Mesenchymal stem cell (in vitro differentiated cells and primary cell): Measurements from ENCODE around the gene CHST11.

ENCODE experiments used
- DNase-seq: peaks from one replicate; pipeline ENCODE4 v3.0.0-alpha.2; 2013
- H2AFZ ChIP-seq: one replicate; pipeline ENCODE4 v1.6.1; 2013; ENCODE audit warnings: low read depth, mild to moderate bottlenecking, control low read depth, inconsistent platforms, low read length, moderate library complexity
- H2AK5ac ChIP-seq: 2 replicates; pipeline ENCODE4 v1.6.1; 2013; ENCODE audit warnings: low read length, moderate library complexity, mild to moderate bottlenecking, inconsistent platforms; ENCODE audit not compliant: severe bottlenecking
- H2BK120ac ChIP-seq: one replicate; pipeline ENCODE4 v1.6.1; 2013; ENCODE audit warnings: low read depth, mild to moderate bottlenecking, inconsistent platforms, low read length, moderate library complexity
- H2BK12ac ChIP-seq, 2 experiments: one replicate each; pipeline ENCODE4 v1.6.1; 2013; ENCODE audit warnings: inconsistent platforms in 2 of 2, low read length in 2 of 2, mild to moderate bottlenecking in 2 of 2, moderate library complexity in 2 of 2, control low read depth in 1 of 2
- H2BK15ac ChIP-seq: one replicate; pipeline ENCODE4 v1.6.1; 2013; ENCODE audit warnings: mild to moderate bottlenecking, low read depth, inconsistent platforms; ENCODE audit not compliant: poor library complexity, severe bottlenecking
- H2BK5ac ChIP-seq: 2 replicates; pipeline ENCODE4 v1.6.1; 2013; ENCODE audit warnings: low read depth, mild to moderate bottlenecking, low read length, control low read depth, inconsistent platforms; ENCODE audit not compliant: poor library complexity, severe bottlenecking
- H3K14ac ChIP-seq, 2 experiments: one replicate each; pipeline ENCODE4 v1.6.1; 2013; ENCODE audit warnings: inconsistent platforms in 2 of 2, low read length in 2 of 2, control low read depth in 1 of 2, mild to moderate bottlenecking in 1 of 2, moderate library complexity in 1 of 2
- H3K18ac ChIP-seq, 2 experiments: one replicate each; pipeline ENCODE4 v1.6.1; 2013; ENCODE audit warnings: inconsistent platforms in 2 of 2, low read length in 2 of 2, control low read depth in 1 of 2, low read depth in 1 of 2, mild to moderate bottlenecking in 1 of 2
- H3K23ac ChIP-seq, 2 experiments: one replicate each; pipeline ENCODE4 v1.6.1; 2013; ENCODE audit warnings: inconsistent platforms in 2 of 2, low read length in 2 of 2, mild to moderate bottlenecking in 2 of 2, moderate library complexity in 2 of 2, control low read depth in 1 of 2
- H3K27ac ChIP-seq: 2 replicates; pipeline ENCODE4 v1.5.1; 2013; ENCODE audit warnings: mild to moderate bottlenecking, moderate library complexity, low read length, control low read depth, inconsistent platforms; ENCODE audit not compliant: poor library complexity, severe bottlenecking
- H3K27me3 ChIP-seq, 2 experiments: 2 replicates each; pipeline versions ENCODE4 v1.6.1 to v1.7.0; 2013; ENCODE audit warnings: low read length in 2 of 2, mild to moderate bottlenecking in 2 of 2, moderate library complexity in 2 of 2, control low read depth in 1 of 2, inconsistent platforms in 1 of 2; ENCODE audit not compliant: control insufficient read depth in 1 of 2, insufficient read depth in 1 of 2
- H3K36me3 ChIP-seq, 2 experiments: 2 replicates each; pipeline versions ENCODE4 v1.6.1 to v1.7.0; 2013; ENCODE audit warnings: low read length in 2 of 2, control low read depth in 1 of 2, inconsistent platforms in 1 of 2, low read depth in 1 of 2, mild to moderate bottlenecking in 1 of 2; ENCODE audit not compliant: insufficient read depth in 2 of 2, control insufficient read depth in 1 of 2
- H3K4ac ChIP-seq, 2 experiments: one replicate each; pipeline ENCODE4 v1.6.1; 2013; ENCODE audit warnings: inconsistent platforms in 2 of 2, low read length in 2 of 2, mild to moderate bottlenecking in 2 of 2, moderate library complexity in 2 of 2, control low read depth in 1 of 2, low read depth in 1 of 2
- H3K4me1 ChIP-seq: 2 replicates; pipeline ENCODE4 v1.6.1; 2013; ENCODE audit warnings: low read depth, low read length, control low read depth; ENCODE audit not compliant: control insufficient read depth, insufficient read depth
- H3K4me2 ChIP-seq: 2 replicates; pipeline ENCODE4 v1.6.1; 2013; ENCODE audit warnings: low read length, mild to moderate bottlenecking, inconsistent platforms; ENCODE audit not compliant: poor library complexity, severe bottlenecking
- H3K4me3 ChIP-seq, 2 experiments: 2 replicates each; pipeline versions ENCODE4 v1.5.1 to v1.7.0; 2013; ENCODE audit warnings: low read length in 2 of 2, mild to moderate bottlenecking in 2 of 2, control low read depth in 1 of 2, low read depth in 1 of 2; ENCODE audit not compliant: insufficient read depth in 1 of 2
- H3K79me1 ChIP-seq: replicated peaks from 2 replicates; pipeline ENCODE4 v1.6.1; 2013; ENCODE audit warnings: mild to moderate bottlenecking, control low read depth, low read length, inconsistent platforms; ENCODE audit not compliant: poor library complexity, severe bottlenecking
- H3K9ac ChIP-seq: 2 replicates; pipeline ENCODE4 v1.7.0; 2013; ENCODE audit warnings: mild to moderate bottlenecking, low read length, moderate library complexity
- H3K9me3 ChIP-seq: 2 replicates; pipeline ENCODE4 v1.7.0; 2013; ENCODE audit warnings: mild to moderate bottlenecking, low read length; ENCODE audit not compliant: control insufficient read depth
- H4K8ac ChIP-seq: one replicate; pipeline ENCODE4 v1.6.1; 2013; ENCODE audit warnings: inconsistent platforms, mild to moderate bottlenecking, low read length, moderate library complexity
- H4K91ac ChIP-seq: one replicate; pipeline ENCODE4 v1.6.1; 2013; ENCODE audit warnings: mild to moderate bottlenecking, low read length, inconsistent platforms
- WGBS: methylation state at CpG from one replicate; pipeline ENCODE4 v1.1.7; 2013; ENCODE audit warnings: mixed read lengths; 5-methylcytosine and 5-hydroxymethylcytosine counted together

Gene CHST11

GRCh38 chr12:104602406-104602805 lies 145.7 kb downstream of the CHST11 start:
- Histone ChIP-seq H3K23ac (no peak overlapping the region), H3K4me1 (peaks cover 11% of the 10 kb centered on the region), H3K9me3 (no peaks in the 10 kb centered on the region), H3K4ac (peak overlapping the region in 1 of 2 experiments; percentile 87), H3K36me3 (no peaks in the 10 kb centered on the region), H2BK5ac (no peak overlapping the region), H3K27ac (no peak overlapping the region), H4K8ac (peak overlapping the region; percentile 32), H3K9ac (no peak overlapping the region), H3K14ac (no peak overlapping the region), H2BK15ac (peak overlapping the region; percentile 34), H2BK120ac (peak overlapping the region; percentile 15), H2AFZ (no peak overlapping the region), H3K79me1 (no peaks in the 10 kb centered on the region), H3K4me2 (no peak overlapping the region), H3K18ac (peak overlapping the region; percentile 66 to 95), H4K91ac (peak overlapping the region; percentile 47), H3K4me3 (no peak overlapping the region), H2BK12ac (peak overlapping the region; percentile 92 to 97), H2AK5ac (no peak overlapping the region), H3K27me3 (peaks cover 0 to 8% of the 10 kb centered on the region in 2 experiments)
- no peak for DNase-seq
- 97% methylated on average over 6 of the region's 6 CpGs for WGBS

GRCh38 chr12:104602896-104603295 lies 146.1 kb downstream of the CHST11 start:
- H3K27ac ChIP-seq, result no peak overlapping the region
- H3K23ac ChIP-seq, result no peak overlapping the region
- H2AK5ac ChIP-seq, result no peak overlapping the region
- H2BK15ac ChIP-seq, result no peak overlapping the region
- peak overlapping the region; percentile 68 for H2BK120ac ChIP-seq
- no peak overlapping the region for H2BK5ac ChIP-seq
- no peaks in the 10 kb centered on the region for H3K36me3 ChIP-seq
- no peak overlapping the region for H3K9ac ChIP-seq
- H3K14ac ChIP-seq, result no peak overlapping the region
- H2BK12ac ChIP-seq, result peak overlapping the region in 1 of 2 experiments; percentile 29
- peak overlapping the region; percentile 18 to 91 for H3K4ac ChIP-seq
- H4K8ac ChIP-seq, result no peak overlapping the region
- peaks cover 0 to 8% of the 10 kb centered on the region in 2 experiments for H3K27me3 ChIP-seq
- H3K79me1 ChIP-seq, result no peaks in the 10 kb centered on the region
- peaks cover 11% of the 10 kb centered on the region for H3K4me1 ChIP-seq
- DNase-seq, result no peak
- H4K91ac ChIP-seq, result peak overlapping the region; percentile 31
- H3K4me3 ChIP-seq, result no peak overlapping the region
- no peaks in the 10 kb centered on the region for H3K9me3 ChIP-seq
- 82% methylated on average over 2 of the region's 2 CpGs for WGBS
- peak overlapping the region; percentile 28 to 95 for H3K18ac ChIP-seq
- H2AFZ ChIP-seq, result no peak overlapping the region
- H3K4me2 ChIP-seq, result no peak overlapping the region

GRCh38 chr12:104603545-104603973 lies 146.8 kb downstream of the CHST11 start:
- H2AK5ac ChIP-seq, result no peak overlapping the region
- no peaks in the 10 kb centered on the region for H3K36me3 ChIP-seq
- H2AFZ ChIP-seq, result no peak overlapping the region
- H2BK120ac ChIP-seq, result peak overlapping the region; percentile 73
- peak overlapping the region; percentile 84 to 92 for H3K4ac ChIP-seq
- peak overlapping the region in 1 of 2 experiments; percentile 66 for H3K4me3 ChIP-seq
- H3K9ac ChIP-seq, result peak overlapping the region; percentile 62
- H3K4me1 ChIP-seq, result peaks cover 11% of the 10 kb centered on the region
- no peaks in the 10 kb centered on the region for H3K9me3 ChIP-seq
- H2BK12ac ChIP-seq, result peak overlapping the region; percentile 69 to 93
- peak overlapping the region; percentile 43 for H3K27ac ChIP-seq
- no peak overlapping the region for H2BK15ac ChIP-seq
- no peaks in the 10 kb centered on the region for H3K79me1 ChIP-seq
- peaks cover 0 to 8% of the 10 kb centered on the region in 2 experiments for H3K27me3 ChIP-seq
- H2BK5ac ChIP-seq, result no peak overlapping the region
- H4K8ac ChIP-seq, result peak overlapping the region; percentile 83
- no peak overlapping the region for H3K14ac ChIP-seq
- no peak overlapping the region for H3K23ac ChIP-seq
- peak overlapping the region; percentile 70 for H4K91ac ChIP-seq
- no peak overlapping the region for H3K4me2 ChIP-seq
- no peak for DNase-seq
- peak overlapping the region; percentile 92 to 95 for H3K18ac ChIP-seq
- WGBS, result no CpG with 5 or more reads among the region's 1 CpG

GRCh38 chr12:104604070-104604994 lies 147.6 kb downstream of the CHST11 start:
- Histone ChIP-seq H2BK5ac (no peak overlapping the region), H3K9ac (peak overlapping the region; percentile 84), H3K4me1 (peaks cover 11% of the 10 kb centered on the region), H2BK15ac (peak overlapping the region; percentile 4), H4K91ac (peak overlapping the region; percentile 70), H3K23ac (no peak overlapping the region), H3K4me3 (peak overlapping the region in 1 of 2 experiments; percentile 66), H4K8ac (peak overlapping the region; percentile 83), H2AFZ (no peak overlapping the region), H3K27ac (peak overlapping the region; percentile 48), H3K36me3 (no peaks in the 10 kb centered on the region), H2AK5ac (no peak overlapping the region), H2BK120ac (peak overlapping the region; percentile 73), H3K18ac (peak overlapping the region; percentile 92 to 95), H2BK12ac (peak overlapping the region; percentile 69 to 93), H3K27me3 (peaks cover 0 to 8% of the 10 kb centered on the region in 2 experiments), H3K4me2 (no peak overlapping the region), H3K14ac (peak overlapping the region in 1 of 2 experiments; percentile 82), H3K79me1 (no peaks in the 10 kb centered on the region), H3K9me3 (no peaks in the 10 kb centered on the region), H3K4ac (peak overlapping the region; percentile 84 to 94)
- 1% methylated on average over 10 of the region's 10 CpGs for WGBS
- peak; percentile 99 for DNase-seq
